Smooth muscle cell (in vitro differentiated cells): Measurements from ENCODE around the gene GRPEL2. TPM values are rescaled to one million over a fixed set of nuclear protein-coding genes. Genes with fewer than 3 reads are reported as not detected.

ENCODE experiments used
- DNase-seq: peaks from one replicate; lab custom pipeline; 2025; ENCODE audit not compliant: unreplicated experiment; lab: John Stamatoyannopoulos, UW
- H2AFZ ChIP-seq: fragments of 200-600 bp; sonication (generic); 2 replicates; pipeline ENCODE4 v1.6.0; 2016; ENCODE audit warnings: antibody characterized with exemption, low read depth, mild to moderate bottlenecking
- H3F3A ChIP-seq: fragments of 200-600 bp; sonication (generic); 2 replicates; pipeline ENCODE4 v1.6.0; 2017; ENCODE audit warnings: antibody characterized with exemption, low read depth
- H3K27ac ChIP-seq: fragments of 200-600 bp; sonication (generic); 2 replicates; pipeline ENCODE4 v1.5.1; 2016; ENCODE audit warnings: low read depth, mild to moderate bottlenecking
- H3K27me3 ChIP-seq: fragments of 200-600 bp; sonication (generic); 2 replicates; pipeline ENCODE4 v1.6.1; 2016; ENCODE audit warnings: low read depth, mild to moderate bottlenecking
- H3K36me3 ChIP-seq: fragments of 200-600 bp; sonication (generic); 2 replicates; pipeline ENCODE4 v1.5.1; 2016; ENCODE audit warnings: low read depth
- H3K4me1 ChIP-seq: fragments of 200-600 bp; sonication (generic); 2 replicates; pipeline ENCODE4 v1.5.1; 2016; ENCODE audit warnings: low read depth
- H3K4me2 ChIP-seq: fragments of 200-600 bp; sonication (generic); 2 replicates; pipeline ENCODE4 v1.6.0; 2016; ENCODE audit warnings: mild to moderate bottlenecking
- H3K4me3 ChIP-seq: fragments of 200-600 bp; sonication (generic); 2 replicates; pipeline ENCODE4 v1.5.1; 2016; ENCODE audit warnings: mild to moderate bottlenecking
- H3K79me2 ChIP-seq: fragments of 200-600 bp; sonication (generic); 2 replicates; pipeline ENCODE4 v1.6.0; 2016; ENCODE audit warnings: low read depth, mild to moderate bottlenecking
- H3K9ac ChIP-seq: fragments of 200-600 bp; sonication (generic); 2 replicates; pipeline ENCODE4 v1.6.0; 2016; ENCODE audit warnings: low read depth
- H3K9me3 ChIP-seq: fragments of 200-600 bp; sonication (generic); replicated peaks from 2 replicates; pipeline ENCODE4 v1.5.1; 2016; ENCODE audit warnings: low read depth
- H4K20me1 ChIP-seq: fragments of 200-600 bp; sonication (generic); 2 replicates; pipeline ENCODE4 v1.6.0; 2016; ENCODE audit warnings: low read depth
- WGBS: methylation state at CpG from one replicate; pipeline ENCODE4 v1.1.7; 2016; ENCODE audit warnings: low lambda C conversion rate; 5-methylcytosine and 5-hydroxymethylcytosine counted together
- polyA plus RNA-seq: library from polyadenylated mRNA; unstranded; fragments of >200 nt; fragmentation: Nextera tagmentation; extraction: Ambion mirVana; gene quantifications from 2 replicates; pipeline ENCODE4 v1.2.1, GENCODE V29; 2016
- total RNA-seq: library from RNA; depleted of rRNA; stranded (reverse); fragments of >200 nt; gene quantifications from 2 replicates; pipeline ENCODE4 v1.2.3, GENCODE V29; 2014
- TF ChIP-seq, protein P1 (sequence below): fragments of 200-600 bp; sonication (generic); IDR thresholded peaks from 2 replicates; pipeline ENCODE4 v1.5.1; 2017; ENCODE audit warnings: borderline replicate concordance, mild to moderate bottlenecking, antibody characterized with exemption; ENCODE audit not compliant: insufficient read depth, poor library complexity, severe bottlenecking

Gene GRPEL2
- total and polyA plus RNA-seq, 2 experiments from 2014 or later, result 5.2 to 13.0 TPM

DNA sequence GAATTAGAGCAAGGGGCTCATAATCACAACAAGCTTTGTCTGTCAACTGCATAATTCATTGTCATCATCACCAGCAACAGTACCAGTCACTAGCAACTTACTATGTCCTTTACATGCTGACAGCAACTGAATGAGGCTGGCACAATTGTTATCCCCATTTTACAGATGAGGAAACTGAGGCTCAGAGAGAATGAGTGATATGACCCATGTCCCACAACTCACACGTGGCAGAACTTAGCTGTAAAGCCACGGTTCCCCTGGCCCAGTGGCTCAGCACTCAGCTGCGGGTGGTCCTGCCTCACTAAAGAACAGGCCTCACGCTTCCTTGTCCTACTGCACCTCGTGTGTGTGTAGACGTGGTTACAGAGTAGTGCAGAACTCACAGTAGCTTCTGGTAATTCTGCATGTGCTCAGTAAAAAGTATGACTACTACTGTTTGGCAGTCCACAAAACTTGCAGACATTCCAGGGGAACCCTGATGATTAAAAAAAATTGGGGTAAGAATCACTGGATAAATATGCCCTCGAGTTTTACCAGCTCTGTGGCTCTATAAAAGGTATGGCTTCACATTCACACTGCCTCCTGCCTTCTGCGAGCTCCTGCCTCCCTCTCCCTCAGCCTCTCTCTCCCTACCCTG lies 43.4 kb upstream of the GRPEL2 start:
- Histone ChIP-seq H3K79me2 (no peaks in the 10 kb centered on the region), H3K27me3 (no peaks in the 10 kb centered on the region), H4K20me1 (no peaks in the 10 kb centered on the region), H3K36me3 (no peaks in the 10 kb centered on the region), H3K4me1 (no peaks in the 10 kb centered on the region), H3K9ac (no peak overlapping the region), H3K9me3 (no peaks in the 10 kb centered on the region), H3K4me3 (no peak overlapping the region), H3K27ac (no peak overlapping the region), H3K4me2 (no peak overlapping the region), H3F3A (peaks cover 8% of the 10 kb centered on the region), H2AFZ (no peak overlapping the region)
- DNase-seq, result no peak
- WGBS, result 80% methylated on average over 8 of the region's 8 CpGs
- TF ChIP-seq, protein P1, sequence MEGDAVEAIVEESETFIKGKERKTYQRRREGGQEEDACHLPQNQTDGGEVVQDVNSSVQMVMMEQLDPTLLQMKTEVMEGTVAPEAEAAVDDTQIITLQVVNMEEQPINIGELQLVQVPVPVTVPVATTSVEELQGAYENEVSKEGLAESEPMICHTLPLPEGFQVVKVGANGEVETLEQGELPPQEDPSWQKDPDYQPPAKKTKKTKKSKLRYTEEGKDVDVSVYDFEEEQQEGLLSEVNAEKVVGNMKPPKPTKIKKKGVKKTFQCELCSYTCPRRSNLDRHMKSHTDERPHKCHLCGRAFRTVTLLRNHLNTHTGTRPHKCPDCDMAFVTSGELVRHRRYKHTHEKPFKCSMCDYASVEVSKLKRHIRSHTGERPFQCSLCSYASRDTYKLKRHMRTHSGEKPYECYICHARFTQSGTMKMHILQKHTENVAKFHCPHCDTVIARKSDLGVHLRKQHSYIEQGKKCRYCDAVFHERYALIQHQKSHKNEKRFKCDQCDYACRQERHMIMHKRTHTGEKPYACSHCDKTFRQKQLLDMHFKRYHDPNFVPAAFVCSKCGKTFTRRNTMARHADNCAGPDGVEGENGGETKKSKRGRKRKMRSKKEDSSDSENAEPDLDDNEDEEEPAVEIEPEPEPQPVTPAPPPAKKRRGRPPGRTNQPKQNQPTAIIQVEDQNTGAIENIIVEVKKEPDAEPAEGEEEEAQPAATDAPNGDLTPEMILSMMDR, result no peak

DNA sequence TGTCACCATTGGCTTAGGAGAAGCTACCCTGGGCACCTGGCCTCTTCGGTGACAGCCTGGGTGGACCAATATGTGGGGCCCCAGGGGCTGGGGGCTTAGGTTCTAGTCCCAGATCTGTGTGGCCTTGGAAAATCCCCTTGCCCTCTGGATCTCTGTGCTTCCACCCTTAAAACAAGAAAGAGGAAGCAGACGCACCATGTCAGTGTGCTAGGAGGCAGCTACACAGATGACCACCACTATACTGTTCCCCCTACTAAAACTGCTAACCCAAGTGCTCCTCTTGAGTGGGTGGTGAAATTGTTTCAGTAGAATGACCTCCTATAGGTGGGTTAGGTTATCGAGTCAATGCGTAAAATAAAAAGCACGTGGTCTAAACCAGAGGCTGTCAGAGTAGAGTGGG lies 42.7 kb upstream of the GRPEL2 start:
- no peak overlapping the region for H3K4me3 ChIP-seq
- no peak overlapping the region for H3K9ac ChIP-seq
- H3K9me3 ChIP-seq, result no peaks in the 10 kb centered on the region
- TF ChIP-seq, protein P1, result no peak
- no peaks in the 10 kb centered on the region for H4K20me1 ChIP-seq
- no peak for DNase-seq
- no peaks in the 10 kb centered on the region for H3K79me2 ChIP-seq
- 99% methylated on average over 5 of the region's 5 CpGs for WGBS
- H3K36me3 ChIP-seq, result no peaks in the 10 kb centered on the region
- no peak overlapping the region for H2AFZ ChIP-seq
- H3K4me2 ChIP-seq, result no peak overlapping the region
- no peaks in the 10 kb centered on the region for H3K4me1 ChIP-seq
- peaks cover under 1% of the 10 kb centered on the region for H3F3A ChIP-seq
- no peak overlapping the region for H3K27ac ChIP-seq
- H3K27me3 ChIP-seq, result no peaks in the 10 kb centered on the region

DNA sequence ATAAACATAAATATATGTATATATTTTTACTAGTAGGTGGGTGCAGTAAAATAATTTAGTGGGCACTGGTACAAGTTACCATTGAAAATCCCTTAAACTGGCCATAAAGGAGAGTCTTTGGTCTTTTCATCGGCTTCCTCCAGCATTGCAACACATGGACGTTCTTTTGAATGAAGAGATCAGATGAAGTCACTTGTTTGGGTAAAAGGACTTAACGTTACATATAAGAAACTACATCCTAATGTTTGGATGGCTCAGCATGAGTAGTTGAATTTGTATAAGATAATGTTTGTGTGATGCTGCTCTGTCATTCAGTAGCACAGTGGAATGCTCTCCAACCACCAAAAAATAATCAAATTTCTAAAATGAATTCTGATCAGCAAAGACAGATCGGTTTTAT lies 42.1 kb upstream of the GRPEL2 start:
- H3K27ac ChIP-seq, result no peak overlapping the region
- DNase-seq, result no peak
- no peak overlapping the region for H3K4me3 ChIP-seq
- H3K9me3 ChIP-seq, result no peaks in the 10 kb centered on the region
- H2AFZ ChIP-seq, result no peak overlapping the region
- no peak overlapping the region for H3K4me2 ChIP-seq
- no peaks in the 10 kb centered on the region for H3K36me3 ChIP-seq
- WGBS, result 82% methylated on average over 4 of the region's 4 CpGs
- H3K4me1 ChIP-seq, result no peaks in the 10 kb centered on the region
- TF ChIP-seq, protein P1, result no peak
- no peaks in the 10 kb centered on the region for H3K27me3 ChIP-seq
- H4K20me1 ChIP-seq, result no peaks in the 10 kb centered on the region
- H3K9ac ChIP-seq, result no peak overlapping the region
- H3F3A ChIP-seq, result no peaks in the 10 kb centered on the region
- H3K79me2 ChIP-seq, result no peaks in the 10 kb centered on the region
